Smooth muscle cell (in vitro differentiated cells): Measurements from ENCODE around the gene SDF4. TPM values are rescaled to one million over a fixed set of nuclear protein-coding genes. Genes with fewer than 3 reads are reported as not detected.

Experiments
- DNase-seq: peaks from one replicate; lab custom pipeline; 2025; ENCODE audit not compliant: unreplicated experiment; lab: John Stamatoyannopoulos, UW
- H2AFZ ChIP-seq: fragments of 200-600 bp; sonication (generic); 2 replicates; pipeline ENCODE4 v1.6.0; 2016; ENCODE audit warnings: antibody characterized with exemption, low read depth, mild to moderate bottlenecking
- H3F3A ChIP-seq: fragments of 200-600 bp; sonication (generic); 2 replicates; pipeline ENCODE4 v1.6.0; 2017; ENCODE audit warnings: antibody characterized with exemption, low read depth
- H3K27ac ChIP-seq: fragments of 200-600 bp; sonication (generic); 2 replicates; pipeline ENCODE4 v1.5.1; 2016; ENCODE audit warnings: low read depth, mild to moderate bottlenecking
- H3K27me3 ChIP-seq: fragments of 200-600 bp; sonication (generic); 2 replicates; pipeline ENCODE4 v1.6.1; 2016; ENCODE audit warnings: low read depth, mild to moderate bottlenecking
- H3K36me3 ChIP-seq: fragments of 200-600 bp; sonication (generic); 2 replicates; pipeline ENCODE4 v1.5.1; 2016; ENCODE audit warnings: low read depth
- H3K4me1 ChIP-seq: fragments of 200-600 bp; sonication (generic); 2 replicates; pipeline ENCODE4 v1.5.1; 2016; ENCODE audit warnings: low read depth
- H3K4me2 ChIP-seq: fragments of 200-600 bp; sonication (generic); 2 replicates; pipeline ENCODE4 v1.6.0; 2016; ENCODE audit warnings: mild to moderate bottlenecking
- H3K4me3 ChIP-seq: fragments of 200-600 bp; sonication (generic); 2 replicates; pipeline ENCODE4 v1.5.1; 2016; ENCODE audit warnings: mild to moderate bottlenecking
- H3K79me2 ChIP-seq: fragments of 200-600 bp; sonication (generic); 2 replicates; pipeline ENCODE4 v1.6.0; 2016; ENCODE audit warnings: low read depth, mild to moderate bottlenecking
- H3K9ac ChIP-seq: fragments of 200-600 bp; sonication (generic); 2 replicates; pipeline ENCODE4 v1.6.0; 2016; ENCODE audit warnings: low read depth
- H3K9me3 ChIP-seq: fragments of 200-600 bp; sonication (generic); replicated peaks from 2 replicates; pipeline ENCODE4 v1.5.1; 2016; ENCODE audit warnings: low read depth
- H4K20me1 ChIP-seq: fragments of 200-600 bp; sonication (generic); 2 replicates; pipeline ENCODE4 v1.6.0; 2016; ENCODE audit warnings: low read depth
- WGBS: methylation state at CpG from one replicate; pipeline ENCODE4 v1.1.7; 2016; ENCODE audit warnings: low lambda C conversion rate; 5-methylcytosine and 5-hydroxymethylcytosine counted together
- polyA plus RNA-seq: library from polyadenylated mRNA; unstranded; fragments of >200 nt; fragmentation: Nextera tagmentation; extraction: Ambion mirVana; gene quantifications from 2 replicates; pipeline ENCODE4 v1.2.1, GENCODE V29; 2016
- total RNA-seq: library from RNA; depleted of rRNA; stranded (reverse); fragments of >200 nt; gene quantifications from 2 replicates; pipeline ENCODE4 v1.2.3, GENCODE V29; 2014
- TF ChIP-seq, protein P1 (sequence below): fragments of 200-600 bp; sonication (generic); IDR thresholded peaks from 2 replicates; pipeline ENCODE4 v1.5.1; 2017; ENCODE audit warnings: borderline replicate concordance, mild to moderate bottlenecking, antibody characterized with exemption; ENCODE audit not compliant: insufficient read depth, poor library complexity, severe bottlenecking

The SDF4 gene
- total and polyA plus RNA-seq, 2 experiments from 2014 or later, result 94.9 to 263 TPM

DNA sequence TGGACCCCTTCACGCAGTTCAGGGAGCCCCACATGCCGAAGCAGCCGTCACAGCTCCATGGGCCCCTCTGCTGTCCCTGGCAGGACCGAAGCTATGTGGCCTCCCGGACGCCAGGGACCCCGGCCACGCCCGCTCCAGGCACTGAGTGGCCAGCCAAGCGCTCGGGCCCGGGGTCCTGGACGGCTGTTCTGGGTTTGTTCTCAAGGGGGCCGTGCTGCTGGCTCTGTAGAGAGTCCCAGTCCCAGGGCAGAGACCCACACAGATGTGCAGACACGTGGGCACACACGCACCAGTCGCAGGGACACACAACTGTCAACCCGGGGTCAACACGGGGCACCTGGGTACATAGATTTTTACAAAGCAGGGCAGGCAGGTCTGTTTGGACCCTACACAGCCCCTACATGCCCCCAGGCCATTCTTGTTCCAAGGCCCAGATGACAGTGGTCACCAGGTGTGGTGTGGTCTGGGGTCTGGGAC is 6.9 kb upstream of the SDF4 start:
- Histone ChIP-seq H3K79me2 (peaks cover 2% of the 10 kb centered on the region), H3K9me3 (no peaks in the 10 kb centered on the region), H2AFZ (no peak overlapping the region), H3K9ac (no peak overlapping the region), H3K27ac (no peak overlapping the region), H3K4me1 (no peaks in the 10 kb centered on the region), H3F3A (no peaks in the 10 kb centered on the region), H3K36me3 (no peaks in the 10 kb centered on the region), H3K27me3 (no peaks in the 10 kb centered on the region), H3K4me3 (no peak overlapping the region), H3K4me2 (no peak overlapping the region), H4K20me1 (no peaks in the 10 kb centered on the region)
- WGBS, result 90% methylated on average over 19 of the region's 19 CpGs
- DNase-seq, result no peak
- TF ChIP-seq, protein P1, sequence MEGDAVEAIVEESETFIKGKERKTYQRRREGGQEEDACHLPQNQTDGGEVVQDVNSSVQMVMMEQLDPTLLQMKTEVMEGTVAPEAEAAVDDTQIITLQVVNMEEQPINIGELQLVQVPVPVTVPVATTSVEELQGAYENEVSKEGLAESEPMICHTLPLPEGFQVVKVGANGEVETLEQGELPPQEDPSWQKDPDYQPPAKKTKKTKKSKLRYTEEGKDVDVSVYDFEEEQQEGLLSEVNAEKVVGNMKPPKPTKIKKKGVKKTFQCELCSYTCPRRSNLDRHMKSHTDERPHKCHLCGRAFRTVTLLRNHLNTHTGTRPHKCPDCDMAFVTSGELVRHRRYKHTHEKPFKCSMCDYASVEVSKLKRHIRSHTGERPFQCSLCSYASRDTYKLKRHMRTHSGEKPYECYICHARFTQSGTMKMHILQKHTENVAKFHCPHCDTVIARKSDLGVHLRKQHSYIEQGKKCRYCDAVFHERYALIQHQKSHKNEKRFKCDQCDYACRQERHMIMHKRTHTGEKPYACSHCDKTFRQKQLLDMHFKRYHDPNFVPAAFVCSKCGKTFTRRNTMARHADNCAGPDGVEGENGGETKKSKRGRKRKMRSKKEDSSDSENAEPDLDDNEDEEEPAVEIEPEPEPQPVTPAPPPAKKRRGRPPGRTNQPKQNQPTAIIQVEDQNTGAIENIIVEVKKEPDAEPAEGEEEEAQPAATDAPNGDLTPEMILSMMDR, result no peak

DNA sequence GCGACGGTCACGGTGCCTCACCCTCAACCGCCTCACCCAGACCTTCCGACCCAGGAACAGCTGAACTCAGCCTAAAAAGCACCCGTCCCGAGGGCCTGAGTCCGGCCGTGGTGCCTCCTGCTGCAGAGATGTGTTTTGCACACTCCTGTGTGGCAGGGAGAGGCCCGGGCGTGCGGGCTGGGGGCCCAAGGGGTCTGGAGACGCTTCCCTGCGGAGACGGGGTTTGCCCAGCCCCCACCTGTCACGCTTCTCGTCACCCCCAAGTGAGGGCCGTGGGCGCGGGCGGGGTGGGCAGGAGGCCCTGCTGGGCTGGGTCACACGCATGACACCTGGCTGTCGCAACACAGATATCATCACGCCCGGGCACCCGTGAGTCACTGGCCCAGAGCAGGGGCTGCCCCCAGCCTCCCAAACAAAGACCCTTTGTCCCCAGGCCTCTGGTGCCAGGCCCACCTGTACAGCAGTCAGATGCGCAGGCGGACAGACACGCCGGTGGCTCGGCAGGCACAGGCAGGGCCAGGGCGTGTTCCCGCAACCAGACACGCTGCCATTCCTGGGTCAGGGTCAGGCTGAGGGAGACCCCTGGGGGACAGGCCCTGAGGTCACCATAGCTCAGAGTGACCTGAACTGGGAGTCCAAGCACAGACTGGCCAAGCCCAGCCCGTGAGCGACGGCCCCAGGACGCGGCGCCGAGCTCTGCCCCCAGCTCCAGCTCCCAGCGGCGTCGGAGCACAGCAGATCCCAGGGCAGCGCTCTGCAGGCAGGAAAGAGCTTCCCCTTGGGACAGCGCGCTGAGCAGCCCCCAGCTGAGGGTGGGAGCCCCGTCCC is 6.3 kb upstream of the SDF4 start:
- Histone ChIP-seq H3K27ac (no peak overlapping the region), H4K20me1 (no peaks in the 10 kb centered on the region), H3K27me3 (no peaks in the 10 kb centered on the region), H3K9ac (no peak overlapping the region), H3K4me3 (no peak overlapping the region), H3K79me2 (peaks cover 8% of the 10 kb centered on the region), H3K9me3 (no peaks in the 10 kb centered on the region), H2AFZ (no peak overlapping the region), H3K36me3 (no peaks in the 10 kb centered on the region), H3K4me2 (no peak overlapping the region), H3K4me1 (no peaks in the 10 kb centered on the region), H3F3A (no peaks in the 10 kb centered on the region)
- TF ChIP-seq, protein P1, result no peak
- 83% methylated on average over 42 of the region's 48 CpGs for WGBS
- no peak for DNase-seq

DNA sequence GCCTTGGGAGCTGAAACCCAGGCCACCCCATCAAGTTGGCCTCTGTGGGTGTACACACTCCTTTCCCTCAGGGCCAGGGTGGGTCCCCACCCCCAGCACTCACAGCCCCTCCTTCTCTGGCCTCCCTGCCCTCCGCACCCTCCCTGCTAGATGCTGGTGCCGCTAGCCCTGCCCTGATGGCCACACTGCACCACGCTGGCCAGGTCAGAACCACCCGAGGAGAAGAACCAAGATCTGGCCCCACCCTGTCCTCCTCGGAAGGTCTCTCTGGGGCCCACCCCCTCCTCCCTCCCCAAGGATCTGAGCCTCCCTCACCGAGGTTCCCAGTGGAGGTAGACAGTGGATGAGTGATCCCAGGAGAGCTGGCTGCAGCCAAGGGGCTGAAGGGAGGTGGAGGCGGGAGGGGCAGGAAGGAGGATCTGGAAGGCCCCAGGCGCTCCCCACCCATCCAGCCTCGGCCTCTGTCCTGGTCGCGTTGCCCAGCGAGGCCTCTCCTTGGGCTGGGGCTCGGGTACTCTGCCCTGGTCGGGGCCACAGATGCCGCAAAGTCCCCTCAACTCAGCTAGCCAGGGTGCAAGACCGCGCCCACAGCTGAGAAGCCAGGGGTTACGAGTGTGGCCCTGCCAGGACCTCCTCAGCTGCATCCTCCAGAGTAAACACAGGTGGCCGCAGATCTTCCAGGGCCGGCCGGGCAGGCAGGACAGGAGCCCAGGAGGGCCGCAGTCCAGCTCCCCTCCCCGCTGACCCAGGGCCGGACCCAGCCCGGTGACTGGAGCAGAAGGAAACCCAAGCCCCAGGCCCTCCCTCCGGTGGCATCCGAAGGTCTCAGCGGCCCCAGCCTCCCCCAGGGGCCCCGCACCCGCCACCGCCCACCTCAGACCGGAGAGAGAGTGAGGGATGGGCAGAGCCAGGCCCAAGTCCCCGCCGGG is 5.4 kb upstream of the SDF4 start:
- no peaks in the 10 kb centered on the region for H3F3A ChIP-seq
- TF ChIP-seq, protein P1, result no peak
- peaks cover 12% of the 10 kb centered on the region for H3K79me2 ChIP-seq
- no peaks in the 10 kb centered on the region for H3K36me3 ChIP-seq
- no peaks in the 10 kb centered on the region for H3K9me3 ChIP-seq
- no peak overlapping the region for H3K4me3 ChIP-seq
- no peak overlapping the region for H3K9ac ChIP-seq
- 82% methylated on average over 23 of the region's 34 CpGs for WGBS
- no peaks in the 10 kb centered on the region for H3K4me1 ChIP-seq
- H2AFZ ChIP-seq, result no peak overlapping the region
- H3K27ac ChIP-seq, result no peak overlapping the region
- H3K27me3 ChIP-seq, result no peaks in the 10 kb centered on the region
- H3K4me2 ChIP-seq, result no peak overlapping the region
- H4K20me1 ChIP-seq, result no peaks in the 10 kb centered on the region
- DNase-seq, result no peak
